ENCODE results near the gene PPP6R2. TPM values are rescaled to one million over a fixed set of nuclear protein-coding genes. Genes with fewer than 3 reads are reported as not detected.

PPP6R2 gene
- total and polyA plus RNA-seq, 8 donors = 24.4 to 243 (median 62.3) TPM

DNA sequence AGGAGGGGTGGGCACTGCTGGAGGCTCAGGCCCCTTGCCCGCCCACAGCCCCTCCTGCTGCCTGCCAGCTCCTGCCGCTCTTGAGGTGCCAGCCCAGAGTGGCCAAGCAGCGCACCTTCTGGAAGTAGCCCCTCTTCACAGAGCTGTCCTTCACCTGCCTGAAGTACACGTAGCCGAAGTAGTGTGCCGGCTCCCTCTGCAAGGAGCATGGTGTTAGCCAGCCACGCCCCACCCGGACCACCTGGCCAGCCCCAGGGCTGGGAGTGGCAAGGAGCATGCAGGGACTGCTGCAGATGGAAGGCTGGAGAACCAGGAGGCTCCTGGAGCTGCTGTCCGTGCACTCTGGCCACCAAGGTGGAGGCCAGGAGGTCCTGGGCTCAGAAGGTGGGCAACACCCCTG, 25.9 kb upstream of the PPP6R2 start:
- H3K9me3 ChIP-seq = no peaks in the 10 kb centered on the region
- TF ChIP-seq, protein P1, sequence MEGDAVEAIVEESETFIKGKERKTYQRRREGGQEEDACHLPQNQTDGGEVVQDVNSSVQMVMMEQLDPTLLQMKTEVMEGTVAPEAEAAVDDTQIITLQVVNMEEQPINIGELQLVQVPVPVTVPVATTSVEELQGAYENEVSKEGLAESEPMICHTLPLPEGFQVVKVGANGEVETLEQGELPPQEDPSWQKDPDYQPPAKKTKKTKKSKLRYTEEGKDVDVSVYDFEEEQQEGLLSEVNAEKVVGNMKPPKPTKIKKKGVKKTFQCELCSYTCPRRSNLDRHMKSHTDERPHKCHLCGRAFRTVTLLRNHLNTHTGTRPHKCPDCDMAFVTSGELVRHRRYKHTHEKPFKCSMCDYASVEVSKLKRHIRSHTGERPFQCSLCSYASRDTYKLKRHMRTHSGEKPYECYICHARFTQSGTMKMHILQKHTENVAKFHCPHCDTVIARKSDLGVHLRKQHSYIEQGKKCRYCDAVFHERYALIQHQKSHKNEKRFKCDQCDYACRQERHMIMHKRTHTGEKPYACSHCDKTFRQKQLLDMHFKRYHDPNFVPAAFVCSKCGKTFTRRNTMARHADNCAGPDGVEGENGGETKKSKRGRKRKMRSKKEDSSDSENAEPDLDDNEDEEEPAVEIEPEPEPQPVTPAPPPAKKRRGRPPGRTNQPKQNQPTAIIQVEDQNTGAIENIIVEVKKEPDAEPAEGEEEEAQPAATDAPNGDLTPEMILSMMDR (IDR thresholded peaks at IDR 0.05) = no peak
- TF ChIP-seq POLR2AphosphoS5 (IDR thresholded peaks at IDR 0.05) (no peak), EP300 (IDR thresholded peaks at IDR 0.05) (no peak), POLR2A (IDR thresholded peaks at IDR 0.05) (no peak)
- DNase-seq = no peak
- H3K27me3 ChIP-seq = no peaks in the 10 kb centered on the region
- no peak overlapping the region for H3K27ac ChIP-seq
- intact Hi-C loops (cut with DNase I; ENCODE audit: low total_unique reads) = no loop called here
- H3K4me1 ChIP-seq = peaks cover 0 to 17% (median 5%) of the 10 kb centered on the region in 4 donors
- 78 to 100% (median 86%) methylated on average over 2 to 9 of the region's 9 CpGs for WGBS, 5 donors
- no peak overlapping the region for H3K4me3 ChIP-seq
- peaks cover 0 to 8% (median under 1%) of the 10 kb centered on the region in 4 donors for H3K36me3 ChIP-seq

DNA sequence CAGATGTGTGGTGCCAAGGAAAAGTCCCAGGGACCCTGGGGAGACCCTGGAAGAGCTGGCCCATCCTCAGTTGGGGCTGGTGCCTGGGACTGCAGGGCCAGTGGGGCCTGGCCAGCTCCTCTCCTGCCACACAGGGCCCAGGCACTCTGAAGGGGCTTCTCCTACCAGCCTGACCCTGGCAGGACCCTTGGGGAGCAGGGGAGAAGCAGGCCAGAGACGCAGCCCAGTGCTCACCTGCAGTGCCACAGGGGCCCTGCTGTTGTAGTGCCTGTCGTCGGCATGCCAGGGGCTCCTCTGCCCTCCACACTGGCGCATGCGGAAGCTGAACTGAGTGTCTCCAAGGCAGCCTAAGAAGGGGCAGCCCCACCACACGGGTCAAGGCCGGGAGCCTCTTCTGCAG, 25.5 kb upstream of the PPP6R2 start:
- intact Hi-C loops (cut with DNase I; ENCODE audit: low total_unique reads) = no loop called here
- no peaks in the 10 kb centered on the region for H3K9me3 ChIP-seq
- no peak for DNase-seq
- no peak overlapping the region for H3K27ac ChIP-seq
- peaks cover 0 to 6% (median 0%) of the 10 kb centered on the region in 4 donors for H3K36me3 ChIP-seq
- 85 to 97% (median 94%) methylated on average over 4 to 7 of the region's 7 CpGs for WGBS, 5 donors
- no peaks in the 10 kb centered on the region for H3K27me3 ChIP-seq
- no peak for TF ChIP-seq POLR2A (IDR thresholded peaks at IDR 0.05)
- no peak for TF ChIP-seq EP300 (IDR thresholded peaks at IDR 0.05)
- TF ChIP-seq, protein P1 (IDR thresholded peaks at IDR 0.05) = no peak
- no peak for TF ChIP-seq POLR2AphosphoS5 (IDR thresholded peaks at IDR 0.05)
- peaks cover 0 to 17% (median 5%) of the 10 kb centered on the region in 4 donors for H3K4me1 ChIP-seq
- H3K4me3 ChIP-seq = no peak overlapping the region

DNA sequence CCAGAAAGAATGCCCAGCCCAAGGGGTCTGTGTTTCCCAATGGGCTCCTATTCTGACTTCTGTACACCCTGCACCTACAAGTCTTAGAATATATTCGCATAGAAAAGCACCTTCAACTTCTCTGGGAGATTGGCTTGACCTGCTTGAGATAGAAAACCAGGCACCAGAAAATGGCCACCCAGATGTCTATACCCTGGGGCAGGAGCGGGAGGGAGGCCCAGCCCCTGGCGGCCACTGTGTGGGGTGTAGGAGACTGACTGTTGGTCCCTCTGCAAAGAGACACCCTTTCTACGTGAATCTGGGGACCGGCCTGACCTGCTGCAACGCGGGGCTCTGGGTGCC, 24.8 kb upstream of the PPP6R2 start:
- no peak overlapping the region for H3K27ac ChIP-seq
- 86 to 98% (median 86%) methylated on average over 5 to 7 of the region's 7 CpGs for WGBS, 5 donors
- no peaks in the 10 kb centered on the region for H3K27me3 ChIP-seq
- no peak for DNase-seq
- H3K4me1 ChIP-seq = peaks cover 0 to 16% (median 5%) of the 10 kb centered on the region in 4 donors
- intact Hi-C loops (cut with DNase I; ENCODE audit: low total_unique reads) = no loop called here
- no peaks in the 10 kb centered on the region for H3K9me3 ChIP-seq
- TF ChIP-seq, protein P1 (IDR thresholded peaks at IDR 0.05) = no peak
- TF ChIP-seq POLR2A (IDR thresholded peaks at IDR 0.05) = no peak
- TF ChIP-seq EP300 (IDR thresholded peaks at IDR 0.05) = no peak
- no peak for TF ChIP-seq POLR2AphosphoS5 (IDR thresholded peaks at IDR 0.05)
- peaks cover 0 to 6% (median 0%) of the 10 kb centered on the region in 4 donors for H3K36me3 ChIP-seq
- H3K4me3 ChIP-seq = no peak overlapping the region

DNA sequence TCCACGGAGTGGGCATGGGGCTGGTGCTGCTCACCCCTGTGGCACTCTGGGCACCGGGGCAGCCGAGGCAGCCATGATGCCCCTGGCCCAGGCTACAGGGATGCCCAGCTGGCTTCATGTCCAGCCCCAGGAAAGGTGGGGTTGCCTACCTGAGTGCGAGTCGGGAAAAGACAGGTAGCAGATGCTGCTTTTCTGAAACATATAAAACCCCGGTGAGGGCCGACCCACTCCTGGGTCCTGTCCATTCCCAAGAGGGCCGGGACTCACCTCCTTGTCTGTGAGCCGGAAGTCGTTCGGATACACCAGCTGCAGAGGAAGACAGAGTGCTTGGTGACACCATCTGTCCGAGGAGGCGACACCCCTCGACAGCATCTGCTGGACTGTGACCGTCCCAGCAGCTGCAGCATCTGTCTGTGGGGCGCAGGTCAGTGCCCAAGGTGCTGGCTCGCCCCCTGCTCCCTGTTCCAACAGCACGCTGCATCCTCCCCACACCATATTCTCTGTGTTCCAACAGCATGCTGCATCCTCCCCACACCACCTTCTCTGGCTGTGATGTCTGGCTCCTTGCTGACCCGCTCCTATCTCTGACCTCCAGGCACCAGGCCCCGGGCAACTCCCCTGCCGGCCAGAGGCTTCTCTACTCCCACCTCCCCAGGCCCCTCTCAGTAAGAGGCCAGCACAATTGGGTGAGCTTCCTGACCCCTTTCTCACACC, 24.3 kb upstream of the PPP6R2 start:
- WGBS, 5 donors = 81 to 89% (median 87%) methylated on average over 14 to 21 of the region's 21 CpGs
- Histone ChIP-seq H3K36me3 (peaks cover 0 to 4% (median 0%) of the 10 kb centered on the region in 4 donors), H3K4me3 (no peak overlapping the region), H3K4me1 (peaks cover 0 to 11% (median 2%) of the 10 kb centered on the region in 4 donors), H3K27ac (no peak overlapping the region), H3K27me3 (no peaks in the 10 kb centered on the region), H3K9me3 (no peaks in the 10 kb centered on the region)
- DNase-seq = no peak
- intact Hi-C loops (cut with DNase I; ENCODE audit: low total_unique reads) = no loop called here
- TF ChIP-seq POLR2A (IDR thresholded peaks at IDR 0.05) (no peak), EP300 (IDR thresholded peaks at IDR 0.05) (no peak), POLR2AphosphoS5 (IDR thresholded peaks at IDR 0.05) (no peak)
- TF ChIP-seq, protein P1 (IDR thresholded peaks at IDR 0.05) = no peak
